H9 (cell line): ENCODE measurements around the gene TRPV3. TPM values are rescaled to one million over a fixed set of nuclear protein-coding genes. Genes with fewer than 3 reads are reported as not detected.

Experiments used
- DNase-seq: peaks from one replicate; pipeline ENCODE4 v3.0.0-alpha.2; 2017
- H2AFZ ChIP-seq: one replicate; pipeline ENCODE4 v1.6.1; 2013; ENCODE audit warnings: mild to moderate bottlenecking, low read length, control low read depth, moderate library complexity
- H2AK5ac ChIP-seq: 2 replicates; pipeline ENCODE4 v1.6.1; 2013; ENCODE audit warnings: low read length, control low read depth, mixed read lengths; ENCODE audit not compliant: insufficient read length
- H2BK120ac ChIP-seq: one replicate; pipeline ENCODE4 v1.6.1; 2013; ENCODE audit warnings: low read depth, mild to moderate bottlenecking, low read length, control low read depth, inconsistent platforms; ENCODE audit not compliant: poor library complexity, severe bottlenecking
- H2BK12ac ChIP-seq: 2 replicates; pipeline ENCODE4 v1.6.1; 2013; ENCODE audit warnings: low read length, control low read depth, mixed read lengths, low read depth; ENCODE audit not compliant: insufficient read length
- H2BK15ac ChIP-seq: 2 replicates; pipeline ENCODE4 v1.6.1; 2013; ENCODE audit warnings: low read depth, low read length, control low read depth
- H2BK20ac ChIP-seq: one replicate; pipeline ENCODE4 v1.6.1; 2013; ENCODE audit warnings: low read depth, mild to moderate bottlenecking, low read length, control low read depth, inconsistent platforms; ENCODE audit not compliant: poor library complexity, severe bottlenecking
- H2BK5ac ChIP-seq: 2 replicates; pipeline ENCODE4 v1.6.1; 2013; ENCODE audit warnings: low read length, control low read depth, mixed read lengths; ENCODE audit not compliant: insufficient read length
- H3K14ac ChIP-seq: 2 replicates; pipeline ENCODE4 v1.6.1; 2013; ENCODE audit warnings: low read length, control low read depth; ENCODE audit not compliant: insufficient read depth
- H3K18ac ChIP-seq: 2 replicates; pipeline ENCODE4 v1.6.1; 2013; ENCODE audit warnings: low read depth, mild to moderate bottlenecking, mixed read lengths, low read length, control low read depth; ENCODE audit not compliant: insufficient read length
- H3K23ac ChIP-seq: 2 replicates; pipeline ENCODE4 v1.6.1; 2013; ENCODE audit warnings: low read length, control low read depth, mixed read lengths, low read depth; ENCODE audit not compliant: insufficient read length
- H3K23me2 ChIP-seq: 2 replicates; pipeline ENCODE4 v1.6.1; 2013; ENCODE audit warnings: low read depth, mild to moderate bottlenecking, mixed read lengths, low read length, control low read depth; ENCODE audit not compliant: insufficient read length, poor library complexity, severe bottlenecking
- H3K27ac ChIP-seq: 2 replicates; pipeline ENCODE4 v1.5.1; 2013; ENCODE audit warnings: low read length, control low read depth, mixed read lengths, low read depth; ENCODE audit not compliant: insufficient read length
- H3K27me3 ChIP-seq: 2 replicates; pipeline ENCODE4 v1.6.1; 2013; ENCODE audit warnings: low read length, control low read depth, inconsistent platforms; ENCODE audit not compliant: insufficient read depth
- H3K4ac ChIP-seq: 2 replicates; pipeline ENCODE4 v1.6.1; 2013; ENCODE audit warnings: low read depth, mild to moderate bottlenecking, control low read depth, inconsistent platforms, low read length, moderate library complexity
- H3K4me1 ChIP-seq: 2 replicates; pipeline ENCODE4 v1.6.1; 2013; ENCODE audit warnings: low read length, control low read depth, inconsistent platforms; ENCODE audit not compliant: insufficient read depth
- H3K4me2 ChIP-seq: 2 replicates; pipeline ENCODE4 v1.6.1; 2013; ENCODE audit warnings: low read length, control low read depth, mixed read lengths; ENCODE audit not compliant: insufficient read length, insufficient read depth
- H3K56ac ChIP-seq: 2 replicates; pipeline ENCODE4 v1.6.1; 2013; ENCODE audit warnings: low read depth, mild to moderate bottlenecking, mixed read lengths, low read length, control low read depth; ENCODE audit not compliant: insufficient read length
- H3K79me1 ChIP-seq: 2 replicates; pipeline ENCODE4 v1.6.1; 2013; ENCODE audit warnings: low read depth, mild to moderate bottlenecking, moderate library complexity, low read length, control low read depth, inconsistent platforms; ENCODE audit not compliant: insufficient read depth, poor library complexity, severe bottlenecking
- H3K79me2 ChIP-seq: 2 replicates; pipeline ENCODE4 v1.6.1; 2013; ENCODE audit warnings: low read length, control low read depth, inconsistent platforms; ENCODE audit not compliant: insufficient read depth
- H3K9ac ChIP-seq: 2 replicates; pipeline ENCODE4 v1.6.1; 2013; ENCODE audit warnings: low read length, control low read depth, mixed read lengths; ENCODE audit not compliant: insufficient read length; ENCODE audit errors: extremely low read depth
- H3K9me3 ChIP-seq: one replicate; pipeline ENCODE4 v1.6.1; 2013; ENCODE audit warnings: low read depth, low read length, inconsistent platforms; ENCODE audit not compliant: control insufficient read depth
- H3T11ph ChIP-seq: one replicate; pipeline ENCODE4 v1.6.1; 2013; ENCODE audit warnings: mild to moderate bottlenecking, low read length, control low read depth, inconsistent platforms
- H4K20me1 ChIP-seq: one replicate; pipeline ENCODE4 v1.6.1; 2013; ENCODE audit not compliant: control insufficient read depth, insufficient read length, insufficient read depth
- H4K5ac ChIP-seq: 2 replicates; pipeline ENCODE4 v1.6.1; 2013; ENCODE audit warnings: low read depth, mild to moderate bottlenecking, mixed read lengths, low read length, control low read depth; ENCODE audit not compliant: insufficient read length
- H4K8ac ChIP-seq: replicated peaks from 2 replicates; pipeline ENCODE4 v1.6.1; 2013; ENCODE audit warnings: low read length, control low read depth, mixed read lengths, low read depth; ENCODE audit not compliant: insufficient read length
- H4K91ac ChIP-seq: 2 replicates; pipeline ENCODE4 v1.6.1; 2013; ENCODE audit warnings: low read depth, mild to moderate bottlenecking, moderate library complexity, mixed read lengths, low read length, control low read depth; ENCODE audit not compliant: insufficient read length
- H3K27ac Mint-ChIP-seq, 3 experiments: 2 replicates in 2 of 3; 3 replicates in 1 of 3; pipeline ENCODE4 v1.8.0; 2020 to 2021; ENCODE audit warnings: mixed read lengths in 3 of 3, mild to moderate bottlenecking in 1 of 3, moderate library complexity in 1 of 3
- H3K27me3 Mint-ChIP-seq: 2 replicates; pipeline ENCODE4 v1.8.0; 2021; ENCODE audit warnings: low read depth, mild to moderate bottlenecking, moderate library complexity, mixed read lengths
- H3K36me3 Mint-ChIP-seq, 3 experiments: 2 replicates in 2 of 3; 3 replicates in 1 of 3; pipeline ENCODE4 v1.8.0; 2020 to 2021; ENCODE audit warnings: low read depth in 3 of 3, mixed read lengths in 3 of 3; ENCODE audit not compliant: insufficient read depth in 1 of 3
- H3K4me1 Mint-ChIP-seq, 2 experiments: 2 replicates each; pipeline ENCODE4 v1.8.0; 2020; ENCODE audit warnings: mixed read lengths in 2 of 2
- H3K4me3 Mint-ChIP-seq, 2 experiments: 2 replicates in 1 of 2; 3 replicates in 1 of 2; pipeline ENCODE4 v1.8.0; 2020 to 2021; ENCODE audit warnings: mild to moderate bottlenecking in 2 of 2, mixed read lengths in 2 of 2, moderate library complexity in 1 of 2
- H3K9me3 Mint-ChIP-seq, 2 experiments: 2 replicates in 1 of 2; 3 replicates in 1 of 2; pipeline ENCODE4 v1.8.0; 2020; ENCODE audit warnings: mild to moderate bottlenecking in 2 of 2, mixed read lengths in 2 of 2, moderate library complexity in 1 of 2
- CTCF ChIP-seq: fragments of 200-600 bp; sonication (generic); conservative IDR thresholded peaks from 3 replicates; pipeline ENCODE4 v1.8.0; 2021; ENCODE audit warnings: antibody characterized with exemption, mild to moderate bottlenecking
- WGBS: extraction: QIAGEN DNeasy Blood & Tissue Kit; methylation state at CpG from one replicate; pipeline ENCODE4 v1.1.7; 2013; ENCODE audit warnings: missing lambda C conversion rate, low lambda C conversion rate, mixed read lengths; ENCODE audit not compliant: insufficient read length; ENCODE audit errors: extremely low coverage; 5-methylcytosine and 5-hydroxymethylcytosine counted together
- total RNA-seq: library from RNA; stranded (reverse); gene quantifications from 2 replicates; pipeline ENCODE4 v1.2.1, GENCODE V29; 2021

The TRPV3 gene
- total RNA-seq, 1 experiment from 2014 or later, result 0.63 TPM

- DNase-seq, result peak; percentile 93
- Histone ChIP-seq H2BK5ac (no peak overlapping the region), H3T11ph (no peak overlapping the region), H2BK120ac (no peak overlapping the region), H3K27ac (no peak overlapping the region), H4K5ac (no peak overlapping the region), H3K9ac (peak overlapping the region; percentile 57), H3K9me3 (no peaks in the 10 kb centered on the region), H3K4me2 (peak overlapping the region; percentile 63), H2BK20ac (no peak overlapping the region), H3K27me3 (no peaks in the 10 kb centered on the region), H2AK5ac (no peak overlapping the region), H2AFZ (peak overlapping the region; percentile 66), H2BK12ac (peak overlapping the region; percentile 24), H3K4ac (no peak overlapping the region), H4K91ac (no peak overlapping the region), H4K20me1 (no peaks in the 10 kb centered on the region), H3K56ac (no peak overlapping the region), H3K79me1 (no peaks in the 10 kb centered on the region), H3K4me1 (peaks cover 2% of the 10 kb centered on the region; the same call in 1 of the 2 replicates), H3K23me2 (peaks cover 6% of the 10 kb centered on the region), H2BK15ac (no peak overlapping the region), H3K23ac (no peak overlapping the region), H3K14ac (no peak overlapping the region; the same call in 1 of the 2 replicates), H4K8ac (no peak overlapping the region), H3K18ac (peak overlapping the region; percentile 68), H3K79me2 (no peaks in the 10 kb centered on the region)
- H3K9me3 Mint-ChIP-seq, result no peaks in the 10 kb centered on the region
- WGBS, result no CpG with 5 or more reads among the region's 44 CpGs
- no peaks in the 10 kb centered on the region for H3K36me3 Mint-ChIP-seq
- peak overlapping the region in 1 of 3 experiments; percentile 62; a peak in 2 of 7 replicates for H3K27ac Mint-ChIP-seq
- H3K4me3 Mint-ChIP-seq, result peak overlapping the region; percentile 66 to 73
- H3K4me1 Mint-ChIP-seq, result peaks cover 9 to 16% of the 10 kb centered on the region in 2 experiments
- peak; percentile 81 for TF ChIP-seq CTCF
- H3K27me3 Mint-ChIP-seq, result peaks cover 5% of the 10 kb centered on the region
Observed at GRCh38 chr17:3535253-3535995, 22.2 kb downstream of the TRPV3 start.
